ENCODE results near the gene KCNJ18.
"Not testable (repeated sequence)": the region's sequence is repeated elsewhere in the genome, so short reads cannot be mapped to it uniquely, and the experiment has no call there.

KCNJ18 gene

GRCh38 chr17:21671437-21671836, 20.9 kb upstream of the KCNJ18 start:
- not testable (repeated sequence) for DNase-seq (ENCODE audit: low spot score)

GRCh38 chr17:21671871-21672270, 20.5 kb upstream of the KCNJ18 start:
- DNase-seq (ENCODE audit: low spot score) = not testable (repeated sequence)

- DNase-seq (ENCODE audit: low spot score) = not testable (repeated sequence)
Measured at GRCh38 chr17:21673451-21674241, 18.7 kb upstream of the KCNJ18 start.

GRCh38 chr17:21674242-21674731, 18.0 kb upstream of the KCNJ18 start:
- DNase-seq (ENCODE audit: low spot score) = no peak

- not testable (repeated sequence) for DNase-seq (ENCODE audit: low spot score)
Measured at GRCh38 chr17:21674891-21675738, 17.2 kb upstream of the KCNJ18 start.

GRCh38 chr17:21675739-21676130, 16.6 kb upstream of the KCNJ18 start:
- not testable (repeated sequence) for DNase-seq (ENCODE audit: low spot score)

GRCh38 chr17:21676281-21677111, 15.8 kb upstream of the KCNJ18 start:
- DNase-seq (ENCODE audit: low spot score) = peak; percentile 47

- DNase-seq (ENCODE audit: low spot score) = no peak
Measured at GRCh38 chr17:21677126-21677910, 15.0 kb upstream of the KCNJ18 start.

- no peak for DNase-seq (ENCODE audit: low spot score)
Measured at GRCh38 chr17:21677911-21678310, 14.4 kb upstream of the KCNJ18 start.

GRCh38 chr17:21678393-21679081, 13.8 kb upstream of the KCNJ18 start:
- no peak for DNase-seq (ENCODE audit: low spot score)

GRCh38 chr17:21679256-21680146, 12.8 kb upstream of the KCNJ18 start:
- no peak for DNase-seq (ENCODE audit: low spot score)

GRCh38 chr17:21680366-21680765, 12.0 kb upstream of the KCNJ18 start:
- no peak for DNase-seq (ENCODE audit: low spot score)

- DNase-seq (ENCODE audit: low spot score) = not testable (repeated sequence)
Measured at GRCh38 chr17:21680850-21681351, 11.4 kb upstream of the KCNJ18 start.

- not testable (repeated sequence) for DNase-seq (ENCODE audit: low spot score)
Measured at GRCh38 chr17:21681576-21681975, 10.7 kb upstream of the KCNJ18 start.

- DNase-seq (ENCODE audit: low spot score) = not testable (repeated sequence)
Measured at GRCh38 chr17:21682130-21682529, 10.2 kb upstream of the KCNJ18 start.

GRCh38 chr17:21683142-21683712, 9.1 kb upstream of the KCNJ18 start:
- DNase-seq (ENCODE audit: low spot score) = not testable (repeated sequence)

GRCh38 chr17:21683897-21684296, 8.4 kb upstream of the KCNJ18 start:
- DNase-seq (ENCODE audit: low spot score) = not testable (repeated sequence)

- not testable (repeated sequence) for DNase-seq (ENCODE audit: low spot score)
Measured at GRCh38 chr17:21684384-21684783, 7.9 kb upstream of the KCNJ18 start.
